Coronary artery (tissue), 2 donors: Measurements from ENCODE around the gene RRAGC.
A peak's percentile ranks its signal among the peaks of the same experiment; 100 is the strongest.
"Not testable (repeated sequence)": the region's sequence is repeated elsewhere in the genome, so short reads cannot be mapped to it uniquely, and the experiment has no call there.

Experiments
- DNase-seq: peaks from one replicate; pipeline ENCODE4 v3.0.0-alpha.2; 2017; ENCODE audit warnings: low spot score
- H3K27ac ChIP-seq, 2 donors: fragments of 200-600 bp; sonication (generic); one replicate each; pipeline ENCODE4 v1.5.1; 2016 to 2019
- H3K4me3 ChIP-seq: fragments of 200-600 bp; sonication (generic); 2 replicates; pipeline ENCODE4 v1.5.1; 2016; ENCODE audit warnings: mild to moderate bottlenecking, moderate library complexity
- TF ChIP-seq, protein P1 (sequence below): fragments of 200-600 bp; sonication (generic); IDR thresholded peaks from one replicate; pipeline ENCODE4 v1.5.1; 2019; ENCODE audit warnings: antibody characterized with exemption

The RRAGC gene

DNA sequence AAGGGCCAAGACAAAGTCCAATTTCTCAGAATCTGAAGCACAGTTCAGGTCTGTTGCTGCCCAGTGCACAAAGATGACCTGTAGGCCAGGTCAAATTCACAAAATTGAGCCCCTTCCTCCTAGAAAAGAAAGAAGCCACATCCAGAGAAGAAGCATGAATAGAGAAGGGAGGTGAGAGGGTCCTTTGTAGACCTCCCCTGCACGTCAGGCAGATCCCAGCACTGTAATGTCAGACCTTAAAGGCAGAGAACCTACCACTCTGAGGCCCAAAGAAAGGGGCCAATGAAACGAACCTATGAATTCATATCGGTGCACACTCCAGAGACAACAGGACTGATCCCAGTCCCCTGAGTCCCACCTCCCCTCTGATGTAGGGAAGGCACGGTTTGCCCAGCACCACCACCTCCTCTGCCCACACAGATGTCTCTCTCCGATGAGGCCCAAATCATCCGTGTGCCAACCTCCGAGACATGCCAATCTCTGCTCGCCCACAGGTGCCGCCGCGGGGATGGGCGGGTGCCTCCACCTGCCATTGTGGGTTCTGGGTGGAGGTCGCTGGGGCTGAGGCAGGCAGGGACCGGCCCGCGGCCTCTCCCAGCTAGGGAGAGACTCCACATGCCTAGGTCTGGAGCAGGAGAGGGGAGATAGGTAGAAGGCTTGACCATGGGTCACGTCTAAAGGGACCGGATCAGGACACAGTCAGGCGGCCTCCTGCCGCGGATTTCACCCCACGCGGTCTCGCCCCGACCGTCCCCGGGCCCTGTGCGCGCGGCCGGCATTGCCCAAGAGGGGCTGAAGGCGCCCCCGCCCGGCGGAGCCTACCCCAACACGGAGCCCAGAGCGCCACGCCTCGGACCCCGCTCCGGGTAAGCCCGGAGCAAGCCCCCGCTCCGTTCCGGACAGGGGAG lies 42.1 kb downstream of the RRAGC start:
- Histone ChIP-seq H3K4me3 (peak overlapping the region; percentile 56), H3K27ac (no peak overlapping the region)
- no peak for DNase-seq
- TF ChIP-seq, protein P1, sequence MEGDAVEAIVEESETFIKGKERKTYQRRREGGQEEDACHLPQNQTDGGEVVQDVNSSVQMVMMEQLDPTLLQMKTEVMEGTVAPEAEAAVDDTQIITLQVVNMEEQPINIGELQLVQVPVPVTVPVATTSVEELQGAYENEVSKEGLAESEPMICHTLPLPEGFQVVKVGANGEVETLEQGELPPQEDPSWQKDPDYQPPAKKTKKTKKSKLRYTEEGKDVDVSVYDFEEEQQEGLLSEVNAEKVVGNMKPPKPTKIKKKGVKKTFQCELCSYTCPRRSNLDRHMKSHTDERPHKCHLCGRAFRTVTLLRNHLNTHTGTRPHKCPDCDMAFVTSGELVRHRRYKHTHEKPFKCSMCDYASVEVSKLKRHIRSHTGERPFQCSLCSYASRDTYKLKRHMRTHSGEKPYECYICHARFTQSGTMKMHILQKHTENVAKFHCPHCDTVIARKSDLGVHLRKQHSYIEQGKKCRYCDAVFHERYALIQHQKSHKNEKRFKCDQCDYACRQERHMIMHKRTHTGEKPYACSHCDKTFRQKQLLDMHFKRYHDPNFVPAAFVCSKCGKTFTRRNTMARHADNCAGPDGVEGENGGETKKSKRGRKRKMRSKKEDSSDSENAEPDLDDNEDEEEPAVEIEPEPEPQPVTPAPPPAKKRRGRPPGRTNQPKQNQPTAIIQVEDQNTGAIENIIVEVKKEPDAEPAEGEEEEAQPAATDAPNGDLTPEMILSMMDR, result no peak

DNA sequence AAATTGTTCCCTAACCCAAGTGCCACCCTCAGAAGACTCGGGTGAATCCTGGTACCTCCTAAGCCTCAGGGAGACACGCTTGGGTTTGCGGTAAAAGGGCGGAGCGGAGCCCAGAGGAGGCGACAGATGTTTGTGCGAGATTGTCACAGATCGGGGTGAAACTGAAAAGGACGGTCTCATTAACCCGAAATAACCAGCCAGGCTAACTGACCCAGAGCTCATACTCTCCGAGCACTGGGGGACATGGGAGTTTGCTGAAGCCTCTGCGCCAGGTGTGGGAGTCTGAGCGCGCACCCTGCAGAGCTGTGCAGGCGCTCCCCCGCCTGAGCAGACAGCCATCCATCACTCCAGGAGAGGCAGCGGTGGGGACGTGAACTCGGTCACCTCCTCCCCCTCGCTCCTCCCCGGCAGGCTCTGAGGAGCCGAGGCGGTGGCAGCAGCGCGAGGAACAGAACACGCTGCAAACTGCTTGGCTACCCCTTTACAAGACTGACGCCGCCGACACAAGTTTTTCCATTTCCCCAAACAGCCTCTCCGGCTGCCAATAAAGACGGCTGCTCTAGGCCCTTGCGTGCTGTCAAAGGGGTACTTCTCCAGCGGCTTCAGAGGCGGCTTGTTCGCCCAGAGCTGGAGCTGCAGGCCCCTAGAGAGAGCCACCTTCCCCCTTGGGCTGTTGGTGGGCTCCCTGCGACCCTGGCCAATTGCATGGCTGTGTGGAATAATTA lies 43.5 kb downstream of the RRAGC start:
- TF ChIP-seq, protein P1, result no peak
- DNase-seq, result no peak
- H3K27ac ChIP-seq, result no peak overlapping the region
- H3K4me3 ChIP-seq, result no peak overlapping the region

DNA sequence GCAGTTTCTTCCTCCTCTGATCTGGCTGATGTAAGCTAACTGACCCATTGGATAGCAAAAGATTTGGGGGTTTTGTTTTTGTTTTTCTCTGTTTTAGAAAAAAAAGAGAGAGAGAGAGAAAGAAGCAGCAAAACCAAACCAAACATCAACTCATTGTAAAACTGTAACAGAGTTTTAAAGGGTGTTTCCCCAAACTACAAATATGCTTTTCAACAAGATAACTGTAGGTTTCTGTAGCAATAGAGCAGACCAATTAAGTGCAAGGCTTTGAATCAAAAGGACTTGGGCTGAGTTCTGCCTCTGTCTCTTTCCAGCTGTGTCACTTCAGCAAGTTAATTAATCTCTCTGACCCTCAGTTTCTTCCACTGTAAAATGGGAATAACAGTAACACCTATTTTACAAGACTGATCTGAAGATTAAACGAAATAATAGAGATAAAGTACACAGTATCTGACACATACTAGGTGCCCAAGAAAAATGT lies 44.5 kb downstream of the RRAGC start:
- Histone ChIP-seq H3K27ac (no peak overlapping the region), H3K4me3 (no peak overlapping the region)
- TF ChIP-seq, protein P1, result no peak
- DNase-seq, result no peak

DNA sequence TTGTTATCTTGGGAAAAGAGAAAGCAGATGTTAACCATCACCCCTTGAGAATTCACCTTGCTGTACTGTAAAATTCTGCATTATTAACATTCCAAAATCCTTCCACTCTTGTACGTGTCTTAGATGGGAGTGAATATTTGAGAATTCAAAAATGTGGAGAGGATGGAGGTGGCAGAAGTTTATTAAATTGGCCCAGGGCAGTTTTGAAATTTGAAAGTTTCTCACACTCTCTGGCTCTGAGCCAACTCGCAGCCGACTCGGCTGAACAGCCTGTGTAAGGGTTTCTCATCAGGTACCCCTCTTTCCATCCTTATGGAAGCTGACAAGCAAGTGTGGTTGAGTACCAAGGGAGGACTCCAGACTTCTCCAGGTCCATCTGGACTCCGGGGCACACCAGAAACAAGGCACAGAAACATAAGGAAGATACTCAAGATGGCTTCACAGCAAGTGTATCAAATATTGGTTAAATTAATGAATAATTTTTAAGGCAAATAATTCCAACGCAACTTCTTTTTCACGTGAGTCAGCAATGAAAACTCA lies 45.1 kb downstream of the RRAGC start:
- TF ChIP-seq, protein P1, result no peak
- Histone ChIP-seq H3K4me3 (no peak overlapping the region), H3K27ac (no peak overlapping the region)
- no peak for DNase-seq

DNA sequence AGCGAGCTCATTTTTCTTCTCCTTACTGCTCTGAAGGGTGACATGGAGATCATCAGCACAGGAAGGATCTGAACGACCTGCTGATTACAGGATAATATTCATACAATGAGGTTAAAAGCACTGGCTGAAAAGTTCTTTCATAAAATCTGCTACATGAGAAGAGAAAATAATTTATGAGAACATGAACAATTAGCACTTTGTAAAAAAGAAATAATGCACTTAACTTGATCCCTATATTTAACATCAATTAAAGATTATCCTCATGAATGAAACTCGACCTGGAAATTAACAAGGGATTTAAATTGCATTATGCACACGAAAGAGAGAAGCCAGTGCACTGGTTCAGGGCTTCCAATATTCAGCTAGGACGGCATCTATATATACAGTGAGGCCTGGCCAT lies 46.6 kb downstream of the RRAGC start:
- no peak for DNase-seq
- TF ChIP-seq, protein P1, result no peak
- no peak overlapping the region for H3K4me3 ChIP-seq
- no peak overlapping the region for H3K27ac ChIP-seq

DNA sequence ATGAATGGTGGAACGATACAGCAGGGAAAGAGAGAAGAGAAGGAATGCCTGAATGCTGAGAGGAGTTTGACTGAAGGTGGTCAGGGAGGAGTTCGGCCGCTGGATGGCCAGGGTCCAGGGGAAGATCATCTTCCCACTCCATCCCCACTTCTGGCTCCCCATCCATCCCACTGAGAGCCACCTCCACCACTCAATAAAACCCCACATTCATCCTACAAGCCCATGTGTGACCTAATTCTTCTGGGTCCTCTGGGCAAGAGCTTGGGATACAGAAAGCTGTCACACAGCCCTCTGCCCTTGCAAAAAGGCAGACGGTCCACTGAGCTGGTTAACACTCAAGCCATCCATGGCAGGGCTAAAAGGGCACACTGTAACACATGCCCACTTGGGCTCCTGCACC lies 48.1 kb downstream of the RRAGC start:
- not testable (repeated sequence) for H3K4me3 ChIP-seq, DNase-seq, H3K27ac ChIP-seq

DNA sequence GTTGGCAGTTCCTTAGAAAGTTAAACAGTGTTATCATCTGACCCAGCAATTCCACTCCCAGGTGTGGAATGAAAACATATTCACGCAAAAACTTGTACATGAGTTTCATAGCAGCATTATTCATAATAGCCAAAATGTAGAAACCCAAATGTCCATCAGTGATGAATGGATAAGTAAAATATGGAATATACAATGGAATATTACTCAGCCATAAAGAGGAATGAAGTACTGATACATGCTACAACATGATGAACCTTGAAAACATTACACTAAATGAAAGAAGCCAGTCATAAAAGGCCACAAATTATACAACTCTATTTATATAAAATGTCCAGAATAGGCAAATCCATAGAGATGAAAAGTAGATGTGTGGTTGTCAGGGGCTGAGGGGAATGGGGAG lies 53.5 kb downstream of the RRAGC start:
- Histone ChIP-seq H3K4me3 (no peak overlapping the region), H3K27ac (no peak overlapping the region)
- TF ChIP-seq, protein P1, result no peak
- no peak for DNase-seq
